A673 (cell line): Measurements from ENCODE around the gene SND1.

Experiments
- EZH2 ChIP-seq: fragments of 200-600 bp; sonication (generic); IDR thresholded peaks from 2 replicates; pipeline ENCODE4 v1.6.1; 2017; ENCODE audit warnings: borderline replicate concordance, low read depth, mild to moderate bottlenecking, mixed read lengths, antibody characterized with exemption, low read length; ENCODE audit not compliant: poor library complexity, severe bottlenecking
- TF ChIP-seq, protein P1 (sequence below): fragments of 300-800, 200-600 bp; sonication (generic); conservative IDR thresholded peaks from 2 replicates; pipeline ENCODE4 v1.5.1; 2017; ENCODE audit warnings: low read depth, mild to moderate bottlenecking, antibody characterized with exemption, low read length, moderate library complexity, mixed read lengths

DNA sequence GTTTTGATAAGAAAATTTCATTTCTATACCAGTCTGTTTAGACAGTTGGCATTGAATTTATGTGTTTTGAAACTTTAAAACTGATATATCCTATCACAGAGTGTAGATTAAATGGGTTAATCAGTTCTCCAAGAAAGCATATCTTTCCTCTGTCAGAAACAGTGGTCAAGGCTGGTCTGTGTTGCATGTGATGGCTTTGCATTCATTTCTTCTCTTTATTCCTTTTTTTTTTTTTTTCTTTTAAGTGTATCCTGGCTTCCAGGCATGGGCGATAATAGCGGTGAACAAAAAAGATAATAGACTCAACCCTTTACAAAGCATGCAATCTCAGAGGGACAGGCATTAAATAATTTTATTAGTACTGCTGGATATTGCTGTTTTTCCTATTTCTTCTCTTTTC lies 242.6 kb downstream of the SND1 start:
- TF ChIP-seq, protein P1, sequence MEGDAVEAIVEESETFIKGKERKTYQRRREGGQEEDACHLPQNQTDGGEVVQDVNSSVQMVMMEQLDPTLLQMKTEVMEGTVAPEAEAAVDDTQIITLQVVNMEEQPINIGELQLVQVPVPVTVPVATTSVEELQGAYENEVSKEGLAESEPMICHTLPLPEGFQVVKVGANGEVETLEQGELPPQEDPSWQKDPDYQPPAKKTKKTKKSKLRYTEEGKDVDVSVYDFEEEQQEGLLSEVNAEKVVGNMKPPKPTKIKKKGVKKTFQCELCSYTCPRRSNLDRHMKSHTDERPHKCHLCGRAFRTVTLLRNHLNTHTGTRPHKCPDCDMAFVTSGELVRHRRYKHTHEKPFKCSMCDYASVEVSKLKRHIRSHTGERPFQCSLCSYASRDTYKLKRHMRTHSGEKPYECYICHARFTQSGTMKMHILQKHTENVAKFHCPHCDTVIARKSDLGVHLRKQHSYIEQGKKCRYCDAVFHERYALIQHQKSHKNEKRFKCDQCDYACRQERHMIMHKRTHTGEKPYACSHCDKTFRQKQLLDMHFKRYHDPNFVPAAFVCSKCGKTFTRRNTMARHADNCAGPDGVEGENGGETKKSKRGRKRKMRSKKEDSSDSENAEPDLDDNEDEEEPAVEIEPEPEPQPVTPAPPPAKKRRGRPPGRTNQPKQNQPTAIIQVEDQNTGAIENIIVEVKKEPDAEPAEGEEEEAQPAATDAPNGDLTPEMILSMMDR = no peak
- TF ChIP-seq EZH2 = no peak
